Raji (cell line): Measurements from ENCODE around the gene C1RL.

ENCODE experiments used
- POLR2A ChIP-seq: IDR thresholded peaks from 2 replicates; pipeline ENCODE4 v1.6.1; 2011; ENCODE audit warnings: low read depth, low read length, control low read depth; ENCODE audit not compliant: insufficient read depth

The C1RL gene

GRCh38 chr12:7127916-7128626 lies 19.1 kb upstream of the C1RL start:
- TF ChIP-seq POLR2A: no peak

DNA sequence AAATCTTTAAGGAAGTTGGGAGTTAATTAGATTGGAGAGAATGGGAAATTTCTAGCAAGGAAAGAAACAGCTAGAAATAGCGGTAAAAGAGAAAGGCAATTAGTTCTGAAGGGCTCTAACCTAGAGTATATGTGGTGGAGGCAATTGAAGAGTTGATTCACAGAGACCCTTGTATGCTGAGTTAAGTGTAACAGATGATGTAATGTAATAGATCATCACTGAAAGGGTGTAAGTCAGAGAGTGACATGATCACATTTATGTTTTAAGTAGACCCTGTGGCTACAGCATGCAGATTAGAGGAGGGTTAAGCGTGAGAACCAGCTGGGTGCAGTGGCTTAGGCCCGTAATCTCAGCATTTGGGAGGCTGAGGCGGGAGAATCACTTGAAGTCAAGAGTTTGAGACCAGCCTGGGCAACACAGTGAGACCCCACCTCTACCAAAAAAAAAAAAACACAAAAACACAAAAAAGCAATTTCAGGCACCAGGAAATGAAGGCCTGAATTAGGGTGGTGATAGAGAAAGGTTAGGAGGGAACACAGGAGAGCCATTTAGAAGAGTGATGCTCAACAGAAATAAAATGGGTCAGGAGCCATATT lies 16.7 kb upstream of the C1RL start:
- TF ChIP-seq POLR2A: no peak

DNA sequence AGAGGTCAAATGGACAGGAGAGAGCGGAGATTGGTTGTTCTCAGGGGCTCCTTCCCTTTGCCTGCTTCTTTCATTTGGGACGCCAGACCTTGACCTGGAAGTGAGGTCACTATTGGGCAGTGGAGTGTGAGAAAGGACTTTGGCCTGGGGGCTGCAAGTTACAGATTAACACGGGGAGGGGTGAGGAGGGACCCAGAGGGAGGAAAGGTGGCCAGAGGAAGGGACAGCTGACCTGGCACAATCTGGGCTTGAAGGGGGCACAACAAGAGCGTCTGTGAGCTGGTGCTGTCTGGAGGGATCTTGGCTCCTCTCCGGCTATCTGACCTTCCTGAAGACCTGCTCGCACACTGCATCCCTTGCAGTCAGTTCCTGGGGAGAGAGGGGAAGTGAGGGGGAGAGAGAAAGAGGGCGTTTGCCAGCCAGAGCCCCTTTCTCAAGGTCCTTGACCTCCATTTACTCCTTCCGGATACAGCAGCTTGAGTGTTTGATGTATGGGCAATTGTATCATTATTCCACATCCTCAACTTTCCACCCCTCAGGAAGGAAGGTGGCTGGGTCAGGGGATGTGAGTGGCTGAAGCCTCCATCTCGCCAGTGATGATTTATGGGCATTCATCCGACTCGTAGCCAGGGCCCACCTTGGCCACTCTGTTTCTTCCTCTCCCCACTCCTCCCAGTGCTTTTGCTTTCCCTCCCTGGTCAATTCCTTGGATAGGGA lies 14.9 kb upstream of the C1RL start:
- no peak for TF ChIP-seq POLR2A

DNA sequence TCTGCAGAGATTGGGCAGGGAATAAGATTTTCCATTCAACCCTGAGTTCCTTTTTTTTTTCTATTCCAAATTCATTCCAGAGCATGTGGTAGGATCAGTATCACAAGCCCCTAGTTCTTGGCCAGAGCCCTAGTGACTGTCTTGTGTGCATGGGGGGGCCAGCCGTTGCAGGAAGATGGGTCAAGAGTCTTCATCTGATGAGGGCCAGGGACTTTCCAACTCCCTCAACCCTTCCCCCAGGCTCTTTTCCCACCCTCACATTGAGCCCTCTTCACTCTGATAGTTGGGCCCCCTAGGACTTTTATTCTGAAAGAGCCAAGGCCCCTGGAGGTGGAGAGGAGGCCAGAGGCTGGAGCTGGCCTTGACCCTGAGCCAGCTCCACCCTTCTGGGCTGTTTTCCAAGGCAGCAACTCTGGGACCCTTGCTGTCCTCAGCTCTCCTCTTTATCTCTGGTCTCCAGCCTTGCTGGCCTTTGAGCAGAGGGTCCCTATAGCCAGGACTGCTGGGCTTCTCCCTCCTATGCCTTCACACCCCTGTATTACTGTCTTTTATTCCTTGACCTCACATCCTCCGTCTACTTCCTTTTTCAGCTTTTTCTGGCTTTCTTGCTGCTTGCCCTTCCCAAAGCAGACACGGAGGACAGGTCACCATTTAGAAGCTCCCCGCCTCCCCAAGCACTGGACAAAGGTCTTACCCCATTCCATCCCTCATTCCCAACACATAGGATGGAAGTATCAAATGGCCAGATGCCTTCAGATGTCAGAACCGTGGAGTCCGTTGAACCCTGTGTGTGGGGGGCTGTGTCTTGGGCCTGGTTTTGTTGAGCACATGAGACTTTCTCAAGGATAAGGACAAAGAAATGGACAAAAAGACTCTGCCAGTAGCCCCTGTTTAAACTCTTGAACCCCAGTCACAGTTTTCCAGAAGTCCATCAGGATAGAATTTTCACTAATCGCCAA lies 14.1 kb upstream of the C1RL start:
- no peak for TF ChIP-seq POLR2A

DNA sequence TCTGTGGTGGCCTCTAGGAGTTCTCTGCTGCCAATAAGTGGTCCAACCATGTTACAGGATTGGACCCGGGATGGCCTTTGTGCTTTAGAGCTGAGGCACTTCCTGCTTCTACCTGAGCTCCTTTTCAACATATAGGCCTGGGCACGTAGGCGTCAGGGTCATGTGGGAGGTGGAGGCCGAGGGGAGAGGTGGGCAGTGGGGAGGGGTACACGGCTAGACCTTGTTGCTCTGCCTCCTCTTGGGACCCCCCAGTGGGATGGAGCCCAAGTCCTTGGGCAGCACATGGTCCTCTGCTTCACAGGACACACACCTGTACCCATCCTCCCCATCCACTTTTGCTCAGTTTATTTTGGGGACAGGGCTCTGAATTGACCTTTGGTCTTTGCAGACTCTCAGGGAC lies 12.3 kb upstream of the C1RL start:
- TF ChIP-seq POLR2A: no peak

- TF ChIP-seq POLR2A: no peak
Observed at GRCh38 chr12:7120166-7120565, 11.2 kb upstream of the C1RL start.

GRCh38 chr12:7118881-7119280 lies 9.9 kb upstream of the C1RL start:
- no peak for TF ChIP-seq POLR2A

DNA sequence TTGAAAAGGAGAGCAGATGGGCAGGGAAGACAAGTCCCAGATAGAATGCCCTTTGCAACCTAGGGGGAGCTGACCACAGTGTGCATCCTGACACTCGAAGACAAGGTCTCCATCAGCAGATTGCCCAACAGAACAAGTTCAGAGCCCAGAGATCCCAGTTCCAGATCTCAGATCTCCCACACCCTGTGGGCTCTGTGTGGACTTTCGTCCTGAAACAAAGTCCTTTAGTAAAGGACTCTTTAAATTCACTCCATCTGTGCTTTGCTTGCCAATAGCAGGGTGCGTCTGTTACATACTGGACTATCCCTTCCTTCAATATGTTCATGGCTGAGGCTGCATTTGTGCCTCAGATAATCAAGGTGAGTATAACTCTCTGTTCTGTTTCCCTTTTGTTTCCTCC lies 8.7 kb upstream of the C1RL start:
- TF ChIP-seq POLR2A: no peak

GRCh38 chr12:7116916-7117315 lies 7.9 kb upstream of the C1RL start:
- no peak for TF ChIP-seq POLR2A

- TF ChIP-seq POLR2A: no peak
Observed at GRCh38 chr12:7116196-7116595, 7.2 kb upstream of the C1RL start.

DNA sequence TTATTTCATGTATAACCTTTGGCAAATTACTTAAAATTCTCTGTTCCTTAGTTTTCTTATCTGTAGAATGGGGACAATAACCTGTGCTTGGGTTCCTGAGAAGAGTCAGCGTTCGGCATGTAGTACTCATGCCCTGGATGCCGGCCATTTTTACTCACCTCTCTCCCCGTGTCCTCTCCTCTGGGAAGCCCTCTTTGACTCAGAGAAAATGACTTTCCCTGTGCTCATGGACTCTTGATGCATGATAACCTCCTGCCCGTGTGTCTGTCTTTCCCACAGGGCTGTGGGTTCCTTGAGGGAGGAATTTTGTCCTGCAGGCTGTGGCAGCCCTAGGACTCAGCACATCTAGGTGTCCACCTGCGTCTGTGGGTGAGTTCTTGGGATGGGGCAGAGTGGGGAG lies 5.8 kb upstream of the C1RL start:
- no peak for TF ChIP-seq POLR2A

DNA sequence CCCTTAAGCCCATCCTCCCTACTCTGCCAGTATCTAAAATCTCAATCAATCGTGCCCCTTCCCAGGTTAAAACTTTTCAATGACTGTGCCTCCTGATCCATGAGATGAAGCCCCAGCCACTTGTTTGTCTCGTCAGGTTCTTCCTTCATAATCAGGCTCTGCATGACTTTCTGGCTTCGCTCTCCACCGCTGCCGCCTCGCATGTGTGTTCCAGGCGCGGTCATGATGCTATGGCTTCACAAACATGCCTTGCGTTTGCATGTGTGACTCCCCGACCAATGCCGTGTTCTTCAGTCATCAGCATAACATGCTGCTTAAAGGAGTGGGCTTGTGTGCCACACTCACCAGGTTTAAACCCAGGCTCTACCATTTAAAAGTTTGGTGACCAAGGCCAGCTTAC lies 5.0 kb upstream of the C1RL start:
- TF ChIP-seq POLR2A: no peak

DNA sequence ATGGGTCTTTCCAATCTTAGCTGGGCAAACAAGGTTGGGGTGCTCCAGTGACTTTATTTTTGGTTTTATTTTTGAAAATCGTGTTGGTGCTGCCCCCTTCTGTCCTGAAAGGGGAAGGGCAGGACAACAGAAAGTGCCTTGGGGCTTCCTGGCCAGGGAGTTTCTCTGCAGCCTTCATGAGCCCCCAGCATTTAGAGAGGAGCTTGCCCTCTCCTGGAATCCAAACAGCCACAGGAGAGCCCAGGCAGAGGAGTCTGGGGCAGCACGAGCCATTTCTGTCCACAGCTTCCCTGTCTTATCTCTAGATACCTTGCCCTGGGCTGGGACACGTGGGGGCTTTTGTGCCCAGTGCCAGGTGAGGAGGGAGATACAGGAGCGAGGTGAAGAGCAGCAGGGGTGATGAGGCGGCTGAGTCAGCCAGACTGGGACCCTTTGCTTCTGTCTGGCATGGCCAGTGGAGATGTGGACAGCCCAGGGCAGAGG lies 4.4 kb upstream of the C1RL start:
- TF ChIP-seq POLR2A: no peak

DNA sequence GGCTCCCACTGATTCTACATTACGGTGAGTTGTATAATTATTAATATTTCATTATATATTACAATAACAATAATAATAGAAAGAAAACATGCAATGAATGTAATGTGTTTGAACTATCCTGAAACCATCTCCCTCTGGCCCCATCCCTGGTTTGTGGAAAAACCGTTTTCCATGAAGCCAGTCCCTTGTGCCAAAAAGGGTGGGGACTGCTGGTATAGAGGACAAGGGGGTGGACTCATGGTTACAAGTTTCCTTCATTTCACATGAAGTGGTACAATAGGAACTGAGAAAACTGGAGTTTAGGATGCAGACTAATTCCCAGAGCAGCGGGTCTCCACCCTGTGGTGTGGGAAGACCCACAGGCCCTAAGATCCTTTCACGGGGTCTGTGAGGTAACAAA lies 3.0 kb upstream of the C1RL start:
- TF ChIP-seq POLR2A: no peak

DNA sequence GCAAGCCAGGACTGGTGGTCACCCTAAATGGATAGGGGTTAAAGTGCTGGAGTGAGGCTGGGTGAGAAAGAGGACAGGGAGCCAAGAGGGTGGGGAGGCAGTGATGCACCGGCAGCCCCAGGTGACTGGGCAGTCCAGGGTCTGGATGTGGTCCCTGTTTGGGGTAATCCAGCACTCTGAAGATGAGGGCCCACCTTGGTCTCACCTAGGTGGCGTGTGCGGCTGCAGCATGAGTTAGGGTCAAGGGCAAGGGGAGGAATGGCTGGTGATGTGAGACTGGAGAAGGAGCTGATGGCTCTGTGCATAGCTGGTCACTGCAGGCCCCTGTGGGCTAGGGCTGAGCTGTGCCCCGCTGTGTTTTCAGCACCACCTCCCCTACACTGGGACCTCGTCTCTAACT lies 1.6 kb upstream of the C1RL start:
- TF ChIP-seq POLR2A: no peak
